ENCODE measurements around the gene CYP19A1.

DNA sequence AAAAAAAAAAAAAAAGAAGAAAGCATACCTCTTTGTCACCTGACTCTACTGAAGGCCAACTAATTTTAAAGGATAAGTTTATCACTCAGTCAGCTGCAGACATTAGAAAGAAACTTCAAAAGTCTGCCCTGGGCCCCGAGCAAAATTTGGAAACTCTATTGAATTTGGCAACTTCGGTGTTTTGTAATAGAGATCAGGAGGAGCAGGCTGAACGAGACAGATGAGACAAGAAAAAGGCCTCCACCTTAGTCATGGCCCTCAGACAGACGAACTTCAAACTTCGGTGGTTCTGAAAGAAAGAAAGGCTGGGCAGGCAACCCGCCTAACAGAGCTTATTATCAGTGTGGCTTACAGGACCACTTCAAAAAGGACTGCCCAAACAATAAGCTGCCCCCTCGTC lies 21.6 kb upstream of the CYP19A1 start:
- TF ChIP-seq, protein P1, sequence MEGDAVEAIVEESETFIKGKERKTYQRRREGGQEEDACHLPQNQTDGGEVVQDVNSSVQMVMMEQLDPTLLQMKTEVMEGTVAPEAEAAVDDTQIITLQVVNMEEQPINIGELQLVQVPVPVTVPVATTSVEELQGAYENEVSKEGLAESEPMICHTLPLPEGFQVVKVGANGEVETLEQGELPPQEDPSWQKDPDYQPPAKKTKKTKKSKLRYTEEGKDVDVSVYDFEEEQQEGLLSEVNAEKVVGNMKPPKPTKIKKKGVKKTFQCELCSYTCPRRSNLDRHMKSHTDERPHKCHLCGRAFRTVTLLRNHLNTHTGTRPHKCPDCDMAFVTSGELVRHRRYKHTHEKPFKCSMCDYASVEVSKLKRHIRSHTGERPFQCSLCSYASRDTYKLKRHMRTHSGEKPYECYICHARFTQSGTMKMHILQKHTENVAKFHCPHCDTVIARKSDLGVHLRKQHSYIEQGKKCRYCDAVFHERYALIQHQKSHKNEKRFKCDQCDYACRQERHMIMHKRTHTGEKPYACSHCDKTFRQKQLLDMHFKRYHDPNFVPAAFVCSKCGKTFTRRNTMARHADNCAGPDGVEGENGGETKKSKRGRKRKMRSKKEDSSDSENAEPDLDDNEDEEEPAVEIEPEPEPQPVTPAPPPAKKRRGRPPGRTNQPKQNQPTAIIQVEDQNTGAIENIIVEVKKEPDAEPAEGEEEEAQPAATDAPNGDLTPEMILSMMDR (IDR thresholded peaks at IDR 0.05; ENCODE audit: insufficient read depth, low read length), result no peak
- no peak for TF ChIP-seq GABPA (IDR thresholded peaks at IDR 0.05; ENCODE audit: low read depth)

All from HL-60 (cell line).